GM06990 (cell line): Measurements from ENCODE around the gene KLF13.

Experiments
- DNase-seq: peaks from one replicate; pipeline ENCODE4 v3.0.0-alpha.2; 2011; ENCODE audit not compliant: insufficient read length; ENCODE audit errors: extremely low read depth
- H3K27me3 ChIP-seq: replicated peaks from 2 replicates; pipeline ENCODE4 v1.6.0; 2011; ENCODE audit warnings: low read length; ENCODE audit not compliant: control insufficient read depth, insufficient read depth
- H3K36me3 ChIP-seq: 2 replicates; pipeline ENCODE4 v1.5.1; 2011; ENCODE audit warnings: low read length; ENCODE audit not compliant: control insufficient read depth, insufficient read depth
- H3K4me3 ChIP-seq: replicated peaks from 2 replicates; pipeline ENCODE4 v1.5.1; 2011; ENCODE audit warnings: low read depth, mild to moderate bottlenecking, control low read depth, low read length
- TF ChIP-seq, protein P1 (sequence below): IDR thresholded peaks from 2 replicates; pipeline ENCODE4 v1.5.1; 2011; ENCODE audit warnings: low read length, control low read depth, mild to moderate bottlenecking, inconsistent platforms; ENCODE audit not compliant: insufficient read depth, poor library complexity, severe bottlenecking

KLF13 gene

DNA sequence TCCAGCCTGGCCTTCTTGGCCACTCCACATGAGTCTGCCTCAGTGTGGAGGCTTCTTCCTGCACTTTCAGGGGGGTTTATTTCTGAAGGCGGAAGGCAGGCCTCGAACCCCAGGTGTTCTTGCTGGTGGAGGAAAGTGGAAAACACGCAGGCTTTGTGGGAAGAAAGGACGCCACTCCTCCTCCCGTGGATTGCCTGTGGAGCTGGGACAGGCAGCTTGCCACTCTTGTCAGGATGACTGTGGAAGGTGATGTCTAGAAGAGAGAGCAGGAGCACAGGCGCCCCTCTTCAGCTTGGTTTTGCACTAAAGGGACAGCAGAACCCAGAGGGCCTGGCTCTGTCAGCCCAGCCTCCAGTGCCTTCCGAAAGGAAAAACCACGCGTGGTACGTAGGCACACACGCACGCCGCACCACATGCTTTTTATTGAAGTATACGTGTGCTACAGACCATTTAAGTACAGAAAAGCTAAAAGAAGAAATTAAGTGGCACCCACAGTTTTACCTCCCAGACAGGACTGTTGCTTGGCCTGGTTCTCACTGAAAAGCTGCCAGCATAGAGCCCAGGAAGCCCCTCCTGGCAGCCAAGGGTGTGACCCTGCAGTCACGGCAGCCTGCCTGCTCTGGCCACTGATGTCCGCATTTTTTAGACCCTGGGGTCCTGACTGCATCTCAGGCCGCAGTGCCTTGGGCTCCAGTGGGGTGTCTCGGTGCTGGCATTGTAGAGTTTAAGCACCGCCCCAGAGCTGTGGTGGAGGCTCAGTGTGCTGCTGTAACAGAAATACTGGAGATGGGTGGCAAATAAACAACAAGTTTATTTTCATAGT lies 21.6 kb downstream of the KLF13 start:
- TF ChIP-seq, protein P1, sequence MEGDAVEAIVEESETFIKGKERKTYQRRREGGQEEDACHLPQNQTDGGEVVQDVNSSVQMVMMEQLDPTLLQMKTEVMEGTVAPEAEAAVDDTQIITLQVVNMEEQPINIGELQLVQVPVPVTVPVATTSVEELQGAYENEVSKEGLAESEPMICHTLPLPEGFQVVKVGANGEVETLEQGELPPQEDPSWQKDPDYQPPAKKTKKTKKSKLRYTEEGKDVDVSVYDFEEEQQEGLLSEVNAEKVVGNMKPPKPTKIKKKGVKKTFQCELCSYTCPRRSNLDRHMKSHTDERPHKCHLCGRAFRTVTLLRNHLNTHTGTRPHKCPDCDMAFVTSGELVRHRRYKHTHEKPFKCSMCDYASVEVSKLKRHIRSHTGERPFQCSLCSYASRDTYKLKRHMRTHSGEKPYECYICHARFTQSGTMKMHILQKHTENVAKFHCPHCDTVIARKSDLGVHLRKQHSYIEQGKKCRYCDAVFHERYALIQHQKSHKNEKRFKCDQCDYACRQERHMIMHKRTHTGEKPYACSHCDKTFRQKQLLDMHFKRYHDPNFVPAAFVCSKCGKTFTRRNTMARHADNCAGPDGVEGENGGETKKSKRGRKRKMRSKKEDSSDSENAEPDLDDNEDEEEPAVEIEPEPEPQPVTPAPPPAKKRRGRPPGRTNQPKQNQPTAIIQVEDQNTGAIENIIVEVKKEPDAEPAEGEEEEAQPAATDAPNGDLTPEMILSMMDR, result no peak
- H3K27me3 ChIP-seq, result no peaks in the 10 kb centered on the region
- H3K4me3 ChIP-seq, result no peak overlapping the region
- no peak for DNase-seq
- H3K36me3 ChIP-seq, result peaks cover 22% of the 10 kb centered on the region

DNA sequence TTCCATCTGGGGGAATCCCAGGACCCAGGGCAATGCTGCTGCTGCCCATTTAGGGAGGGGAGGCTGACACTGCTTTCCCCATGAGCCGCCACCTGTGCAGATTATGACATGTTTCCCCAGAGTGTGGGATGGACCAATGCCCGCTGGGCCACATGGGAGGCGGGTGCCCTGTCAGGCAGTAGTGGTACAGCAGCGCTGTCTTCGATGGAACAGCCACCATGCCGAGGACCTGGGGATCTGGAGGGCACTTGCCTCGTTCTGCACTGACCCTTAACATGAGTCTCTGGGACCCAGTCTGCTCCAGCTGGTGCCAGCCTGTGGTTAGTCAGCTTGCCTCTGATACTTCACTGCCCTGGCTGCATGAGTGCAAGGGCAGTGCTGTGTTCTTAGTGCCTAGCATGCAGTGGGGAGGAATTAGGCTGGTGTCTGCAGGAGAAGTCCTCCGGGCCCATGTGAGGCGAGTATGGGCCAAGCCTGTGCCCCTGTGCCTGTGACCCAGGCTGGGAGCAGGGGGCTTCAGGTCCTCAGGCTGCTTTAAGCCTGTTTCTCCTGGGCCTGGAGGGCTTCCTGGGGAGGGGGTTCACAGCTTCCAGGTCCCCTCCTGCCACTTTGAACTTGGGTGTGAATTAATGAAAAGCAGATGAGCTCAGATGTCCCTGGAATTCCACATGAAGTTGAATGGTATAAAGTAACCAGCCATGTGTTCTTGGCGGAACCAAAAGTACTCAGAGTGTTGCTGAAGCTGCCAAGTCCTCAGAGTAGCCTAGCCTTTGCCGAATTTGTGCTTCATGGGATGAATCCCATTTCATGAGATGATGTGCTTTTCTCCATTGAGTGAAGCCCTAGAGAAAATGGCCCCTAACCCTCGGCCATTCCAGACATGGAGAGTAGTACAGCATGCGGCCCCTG lies 22.9 kb downstream of the KLF13 start:
- TF ChIP-seq, protein P1, result no peak
- H3K27me3 ChIP-seq, result no peaks in the 10 kb centered on the region
- DNase-seq, result no peak

DNA sequence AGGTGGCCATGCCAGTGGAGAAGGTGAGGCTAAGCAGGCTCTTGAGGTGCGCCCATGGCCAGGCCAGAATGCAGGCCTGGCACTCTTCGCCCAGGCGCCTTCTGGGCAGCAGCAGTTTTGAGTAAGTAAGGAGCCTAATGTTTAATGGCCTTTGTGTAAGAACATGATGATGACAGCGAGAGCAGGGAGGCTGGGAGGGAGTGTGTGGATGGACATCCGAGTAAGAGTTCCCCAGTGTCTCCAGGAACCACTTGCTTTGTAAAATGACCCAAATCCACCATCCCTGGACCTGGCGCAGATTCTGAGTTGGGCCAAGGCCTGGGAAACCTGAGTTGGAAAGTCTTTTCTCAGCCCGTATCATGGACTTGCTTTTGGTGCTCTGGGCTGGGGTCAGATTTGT lies 24.1 kb downstream of the KLF13 start:
- peaks cover 24% of the 10 kb centered on the region for H3K36me3 ChIP-seq
- H3K4me3 ChIP-seq, result no peak overlapping the region
- no peaks in the 10 kb centered on the region for H3K27me3 ChIP-seq
- TF ChIP-seq, protein P1, result no peak
- no peak for DNase-seq

More for the DNA sequence above, 22.9 kb downstream of the KLF13 start:
- Histone ChIP-seq H3K4me3 (no peak overlapping the region), H3K36me3 (peaks cover 23% of the 10 kb centered on the region)

DNA sequence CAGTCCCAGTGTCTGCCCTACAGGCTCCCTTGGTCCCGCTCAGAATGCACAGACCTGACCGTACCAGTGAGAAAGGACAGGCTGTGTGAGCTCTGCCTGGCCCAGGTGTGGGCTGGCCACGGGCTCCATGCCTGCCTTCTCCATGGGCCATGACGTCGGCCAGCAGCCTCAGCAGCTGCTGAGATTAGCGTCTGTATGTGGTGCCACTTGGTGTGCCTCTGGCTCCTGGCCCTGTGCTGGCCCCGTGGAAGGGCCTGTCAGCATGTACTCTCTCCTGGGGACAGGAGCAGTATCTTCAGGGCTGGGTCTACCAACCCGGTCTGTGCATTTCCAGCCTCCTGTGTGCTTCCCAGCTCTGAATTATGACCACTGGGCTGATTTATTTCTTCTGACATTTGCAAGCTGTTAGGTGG lies 25.7 kb downstream of the KLF13 start:
- TF ChIP-seq, protein P1, result no peak
- Histone ChIP-seq H3K36me3 (peaks cover 24% of the 10 kb centered on the region), H3K4me3 (peak overlapping the region; percentile 10; the same call in 1 of the 2 replicates), H3K27me3 (no peaks in the 10 kb centered on the region)
- DNase-seq, result no peak

DNA sequence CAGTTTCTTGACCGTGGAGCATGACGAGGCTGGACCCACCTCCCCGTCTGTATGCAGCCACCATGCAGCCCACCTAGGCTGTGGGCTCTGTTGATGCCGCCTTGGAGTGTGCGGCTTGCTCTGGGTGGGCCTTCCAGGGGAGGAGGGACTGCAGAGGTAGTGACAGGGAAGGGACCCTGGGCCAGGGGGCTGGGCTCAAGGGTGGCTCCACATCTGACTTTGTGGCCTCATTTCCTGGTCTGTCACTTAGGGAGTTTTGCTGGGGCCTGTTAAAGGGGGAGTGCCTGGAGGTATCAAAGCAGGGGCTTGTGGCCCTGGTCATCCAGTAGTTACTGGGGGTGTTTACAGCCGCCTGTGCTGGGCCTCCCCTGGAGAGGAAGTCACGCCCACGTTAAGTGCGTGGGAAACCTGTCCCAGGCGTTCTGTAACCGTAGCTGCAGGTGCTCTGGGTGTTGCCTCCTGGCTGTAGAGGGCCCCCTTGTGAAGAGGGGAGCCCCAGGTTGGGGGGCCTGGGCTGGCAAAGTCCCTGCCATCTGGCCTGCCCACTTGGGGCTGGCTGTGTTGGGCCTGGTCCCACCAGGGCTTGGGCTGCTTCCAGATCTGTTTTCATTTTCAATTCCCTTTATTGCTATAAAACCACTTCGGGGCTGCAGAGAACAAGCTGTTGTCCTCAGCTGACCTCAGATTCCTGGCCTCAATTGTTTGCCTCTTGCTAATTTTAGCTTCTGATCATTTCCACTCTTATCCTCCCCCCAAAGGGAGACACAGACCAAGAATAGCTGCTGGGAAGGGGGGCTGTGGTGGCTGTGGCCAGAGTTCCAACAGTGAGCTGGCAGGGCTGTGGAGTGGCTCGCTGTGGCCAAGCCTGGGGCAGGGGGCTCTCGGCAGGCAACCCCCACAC lies 26.5 kb downstream of the KLF13 start:
- H3K27me3 ChIP-seq, result no peaks in the 10 kb centered on the region
- DNase-seq, result peak; percentile 77
- H3K4me3 ChIP-seq, result peak overlapping the region; percentile 26
- peaks cover 21% of the 10 kb centered on the region for H3K36me3 ChIP-seq
- TF ChIP-seq, protein P1, result peak; percentile 35
